Measurements from ENCODE around the gene ASB2. TPM values are rescaled to one million over a fixed set of nuclear protein-coding genes. Genes with fewer than 3 reads are reported as not detected.

ASB2 gene
- total RNA-seq, 4 donors from 2014 or later = 0.79 to 2.5 (median 0.95) TPM

DNA sequence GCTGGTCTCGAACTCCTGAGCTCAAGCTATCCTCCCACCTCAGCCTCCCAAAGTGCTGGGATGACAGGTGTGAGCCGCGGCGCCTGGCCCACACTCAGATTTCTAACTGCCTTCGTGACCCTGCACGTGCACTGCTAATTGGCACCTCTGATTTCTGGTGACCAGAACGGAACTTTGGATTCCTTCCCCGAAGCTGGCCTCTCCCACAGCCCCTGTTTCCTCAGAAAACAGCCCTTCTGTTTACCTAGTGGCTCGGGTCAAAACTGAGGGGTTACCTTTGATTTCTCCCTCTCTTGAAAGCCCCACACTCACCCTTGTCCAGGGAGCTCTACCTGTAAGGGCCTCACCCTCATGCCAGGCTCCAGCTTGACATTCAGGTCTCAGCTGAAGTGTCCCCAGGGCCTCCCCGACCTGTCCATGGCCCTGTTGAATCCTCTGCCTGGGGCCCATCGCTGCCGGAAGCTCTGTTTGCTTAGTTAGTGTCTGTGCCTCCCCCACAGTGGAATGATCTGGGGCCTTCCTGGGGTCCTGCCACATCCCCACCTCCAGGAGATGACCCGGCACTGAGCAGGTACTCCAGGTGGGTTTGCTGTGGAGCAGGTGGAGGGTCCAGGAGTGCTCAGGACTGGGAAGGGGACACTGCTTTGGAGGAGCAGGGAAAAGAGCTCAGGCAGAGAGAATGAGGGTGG is 73.6 kb downstream of the ASB2 start:
- Histone ChIP-seq H3K36me3 (no peaks in the 10 kb centered on the region), H3K4me3 (no peak overlapping the region), H3K27ac (no peak overlapping the region), H3K27me3 (peaks cover 18% of the 10 kb centered on the region), H3K9me3 (no peaks in the 10 kb centered on the region), H3K4me1 (peaks cover 2% of the 10 kb centered on the region)
- 95% methylated on average over 10 of the region's 13 CpGs for WGBS
- no peak for TF ChIP-seq POLR2AphosphoS5 (IDR thresholded peaks at IDR 0.05)
- TF ChIP-seq POLR2A (IDR thresholded peaks at IDR 0.05) = no peak
- no peak for TF ChIP-seq EP300 (IDR thresholded peaks at IDR 0.05)
- TF ChIP-seq, protein P1, sequence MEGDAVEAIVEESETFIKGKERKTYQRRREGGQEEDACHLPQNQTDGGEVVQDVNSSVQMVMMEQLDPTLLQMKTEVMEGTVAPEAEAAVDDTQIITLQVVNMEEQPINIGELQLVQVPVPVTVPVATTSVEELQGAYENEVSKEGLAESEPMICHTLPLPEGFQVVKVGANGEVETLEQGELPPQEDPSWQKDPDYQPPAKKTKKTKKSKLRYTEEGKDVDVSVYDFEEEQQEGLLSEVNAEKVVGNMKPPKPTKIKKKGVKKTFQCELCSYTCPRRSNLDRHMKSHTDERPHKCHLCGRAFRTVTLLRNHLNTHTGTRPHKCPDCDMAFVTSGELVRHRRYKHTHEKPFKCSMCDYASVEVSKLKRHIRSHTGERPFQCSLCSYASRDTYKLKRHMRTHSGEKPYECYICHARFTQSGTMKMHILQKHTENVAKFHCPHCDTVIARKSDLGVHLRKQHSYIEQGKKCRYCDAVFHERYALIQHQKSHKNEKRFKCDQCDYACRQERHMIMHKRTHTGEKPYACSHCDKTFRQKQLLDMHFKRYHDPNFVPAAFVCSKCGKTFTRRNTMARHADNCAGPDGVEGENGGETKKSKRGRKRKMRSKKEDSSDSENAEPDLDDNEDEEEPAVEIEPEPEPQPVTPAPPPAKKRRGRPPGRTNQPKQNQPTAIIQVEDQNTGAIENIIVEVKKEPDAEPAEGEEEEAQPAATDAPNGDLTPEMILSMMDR (IDR thresholded peaks at IDR 0.05) = no peak
- DNase-seq (ENCODE audit: low spot score in 2 of 2) = no peak

DNA sequence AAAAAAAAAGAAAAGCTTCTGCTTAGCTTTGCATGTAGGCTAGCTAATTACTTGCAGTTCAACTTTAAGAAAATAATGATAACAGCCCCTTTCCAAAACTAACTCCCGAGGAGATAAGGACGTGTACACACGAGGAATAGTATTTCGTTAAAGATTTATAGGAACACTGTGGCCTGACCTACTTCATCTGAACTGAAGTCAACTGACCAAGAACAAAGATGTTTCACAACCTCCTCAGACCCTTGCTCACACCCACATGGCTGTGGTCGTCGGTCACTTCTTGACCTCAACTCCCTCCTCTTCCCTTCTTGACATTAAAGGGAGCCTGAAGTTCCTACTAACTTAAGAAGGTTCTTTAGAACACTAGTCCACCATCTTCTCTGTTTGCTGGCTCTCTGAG is 74.6 kb downstream of the ASB2 start:
- no peak overlapping the region for H3K27ac ChIP-seq
- WGBS = 72% methylated on average over 6 of the region's 6 CpGs
- TF ChIP-seq, protein P1 (IDR thresholded peaks at IDR 0.05) = no peak
- TF ChIP-seq EP300 (IDR thresholded peaks at IDR 0.05) = no peak
- TF ChIP-seq POLR2AphosphoS5 (IDR thresholded peaks at IDR 0.05) = no peak
- TF ChIP-seq POLR2A (IDR thresholded peaks at IDR 0.05) = no peak
- peaks cover 2% of the 10 kb centered on the region for H3K4me1 ChIP-seq
- H3K4me3 ChIP-seq = no peak overlapping the region
- H3K36me3 ChIP-seq = no peaks in the 10 kb centered on the region
- no peaks in the 10 kb centered on the region for H3K9me3 ChIP-seq
- H3K27me3 ChIP-seq = peaks cover 18% of the 10 kb centered on the region
- no peak for DNase-seq (ENCODE audit: low spot score in 2 of 2)

- Histone ChIP-seq H3K27me3 (peaks cover 13% of the 10 kb centered on the region), H3K4me1 (no peaks in the 10 kb centered on the region), H3K4me3 (no peak overlapping the region), H3K27ac (no peak overlapping the region), H3K36me3 (no peaks in the 10 kb centered on the region), H3K9me3 (no peaks in the 10 kb centered on the region)
- TF ChIP-seq EP300 (IDR thresholded peaks at IDR 0.05) = no peak
- no peak for TF ChIP-seq POLR2AphosphoS5 (IDR thresholded peaks at IDR 0.05)
- TF ChIP-seq, protein P1 (IDR thresholded peaks at IDR 0.05) = no peak
- DNase-seq (ENCODE audit: low spot score in 2 of 2) = no peak
- 86% methylated on average over 5 of the region's 5 CpGs for WGBS
Measured at GRCh38 chr14:93898731-93899130, 77.6 kb downstream of the ASB2 start.

GRCh38 chr14:93898081-93898611 is 78.2 kb downstream of the ASB2 start:
- no peak for TF ChIP-seq POLR2A (IDR thresholded peaks at IDR 0.05)
- TF ChIP-seq, protein P1 (IDR thresholded peaks at IDR 0.05) = no peak
- Histone ChIP-seq H3K27me3 (peaks cover 7% of the 10 kb centered on the region), H3K4me1 (peaks cover 3% of the 10 kb centered on the region), H3K36me3 (no peaks in the 10 kb centered on the region), H3K4me3 (no peak overlapping the region), H3K27ac (no peak overlapping the region), H3K9me3 (no peaks in the 10 kb centered on the region)
- DNase-seq (ENCODE audit: low spot score in 2 of 2) = no peak
- 88% methylated on average over 5 of the region's 15 CpGs for WGBS

GRCh38 chr14:93897476-93897845 is 78.9 kb downstream of the ASB2 start:
- H3K4me1 ChIP-seq = peaks cover 7% of the 10 kb centered on the region
- WGBS = 90% methylated on average over 5 of the region's 5 CpGs
- no peak for DNase-seq (ENCODE audit: low spot score in 2 of 2)
- no peaks in the 10 kb centered on the region for H3K9me3 ChIP-seq
- no peak overlapping the region for H3K27ac ChIP-seq
- no peak for TF ChIP-seq EP300 (IDR thresholded peaks at IDR 0.05)
- no peak for TF ChIP-seq POLR2AphosphoS5 (IDR thresholded peaks at IDR 0.05)
- TF ChIP-seq POLR2A (IDR thresholded peaks at IDR 0.05) = no peak
- TF ChIP-seq, protein P1 (IDR thresholded peaks at IDR 0.05) = no peak
- H3K36me3 ChIP-seq = no peaks in the 10 kb centered on the region
- peaks cover under 1% of the 10 kb centered on the region for H3K27me3 ChIP-seq
- H3K4me3 ChIP-seq = no peak overlapping the region

Data from suprapubic skin (tissue), 4 donors.